HG03521 (cell line): Measurements from ENCODE around the gene C18orf63.

ENCODE experiments used
- ATAC-seq: cut with Tn5 transposase; IDR thresholded peaks from one replicate; pipeline ENCODE4 v1.9.1; 2021; ENCODE audit warnings: mild to moderate bottlenecking, moderate library complexity; ENCODE audit not compliant: unreplicated experiment

The C18orf63 gene

GRCh38 chr18:74407888-74408287 is 92.2 kb downstream of the C18orf63 start:
- ATAC-seq: no peak
